Esophagus squamous epithelium (tissue), 5 donors: ENCODE data around the gene ADAM22. TPM values are rescaled to one million over a fixed set of nuclear protein-coding genes. Genes with fewer than 3 reads are reported as not detected.

Experiments used
- DNase-seq: peaks from one replicate; lab custom pipeline; 2025; lab: John Stamatoyannopoulos, UW
- H3K27ac ChIP-seq, 4 donors: fragments of 200-600 bp; sonication (generic); one replicate each; pipeline ENCODE4 v1.5.1; 2016 to 2019; ENCODE audit warnings: mild to moderate bottlenecking in 1 of 4
- H3K27me3 ChIP-seq, 4 donors: fragments of 200-600 bp; sonication (generic); 1 replicate in 3 of 4; 2 replicates in 1 of 4; pipeline versions ENCODE4 v1.5.1 to v1.6.0; 2017 to 2021; ENCODE audit warnings: antibody characterized with exemption in 1 of 4
- H3K36me3 ChIP-seq, 3 donors: fragments of 200-600 bp; sonication (generic); one replicate each; pipeline ENCODE4 v1.5.1; 2016 to 2019
- H3K4me1 ChIP-seq, 3 donors: fragments of 200-600 bp; sonication (generic); one replicate each; pipeline ENCODE4 v1.5.1; 2017 to 2019
- H3K4me3 ChIP-seq, 4 donors: fragments of 200-600 bp; sonication (generic); 1 replicate in 3 of 4; 2 replicates in 1 of 4; pipeline ENCODE4 v1.5.1; 2016 to 2019; ENCODE audit warnings: mild to moderate bottlenecking in 2 of 4, moderate library complexity in 1 of 4
- H3K9me3 ChIP-seq, 3 donors: fragments of 200-600 bp; sonication (generic); one replicate each; pipeline ENCODE4 v1.5.1; 2016 to 2019
- CTCF ChIP-seq, 6 experiments: fragments of 450-650 bp in 4 of 6; fragments of 200-600 bp in 2 of 6; sonication (generic) in 2 of 6; IDR thresholded peaks; one replicate each; pipeline ENCODE4 v1.5.1; 2016 to 2019; ENCODE audit warnings: antibody characterized with exemption in 6 of 6, mild to moderate bottlenecking in 4 of 6, moderate library complexity in 4 of 6
- POLR2A ChIP-seq, 4 donors: fragments of 450-650 bp; IDR thresholded peaks; one replicate each; pipeline ENCODE4 v1.6.1; 2017; ENCODE audit warnings: antibody characterized with exemption in 4 of 4, mild to moderate bottlenecking in 4 of 4, moderate library complexity in 3 of 4
- WGBS, 2 donors: methylation state at CpG; one replicate each; pipeline ENCODE4 v1.1.5; 2018; 5-methylcytosine and 5-hydroxymethylcytosine counted together
- intact Hi-C: fragments of 100-400 bp; cut with DNase I; formaldehyde crosslinking; loops from one replicate; pipeline ENCODE4 v1.15.0; 2022
- total RNA-seq, 4 donors: library from RNA; depleted of rRNA; stranded (reverse); fragments of >200 nt; gene quantifications; one replicate each; pipeline ENCODE4 v1.1.0, GENCODE V29; 2016
- donor health status: DM: yes; HTN: yes; CAD: no.

The ADAM22 gene
- total RNA-seq, 4 donors from 2014 or later = 0.61 to 1.4 (median 1.1) TPM

- Histone ChIP-seq H3K9me3 (no peaks in the 10 kb centered on the region), H3K4me3 (no peak overlapping the region), H3K27me3 (no peaks in the 10 kb centered on the region), H3K4me1 (peaks cover 0 to 5% (median 0%) of the 10 kb centered on the region in 3 donors), H3K27ac (no peak overlapping the region), H3K36me3 (no peaks in the 10 kb centered on the region)
- no peak for TF ChIP-seq POLR2A (IDR thresholded peaks at IDR 0.05)
- TF ChIP-seq CTCF (IDR thresholded peaks at IDR 0.05) = no peak
- no peak for DNase-seq
- intact Hi-C loops = no loop called here
Measured at GRCh38 chr7:88092676-88092999, 158.6 kb downstream of the ADAM22 start.

- no peak for DNase-seq
- Histone ChIP-seq H3K4me1 (no peaks in the 10 kb centered on the region), H3K27me3 (no peaks in the 10 kb centered on the region), H3K9me3 (no peaks in the 10 kb centered on the region), H3K4me3 (no peak overlapping the region), H3K36me3 (no peaks in the 10 kb centered on the region), H3K27ac (no peak overlapping the region)
- TF ChIP-seq POLR2A (IDR thresholded peaks at IDR 0.05) (no peak), CTCF (IDR thresholded peaks at IDR 0.05) (no peak)
- intact Hi-C loops = no loop called here
- 81 to 100% methylated on average over 1 of the region's 1 CpG for WGBS, 2 donors
Measured at GRCh38 chr7:88101769-88102168, 167.7 kb downstream of the ADAM22 start.

- intact Hi-C loops = no loop called here
- Histone ChIP-seq H3K27me3 (no peaks in the 10 kb centered on the region), H3K4me3 (no peak overlapping the region), H3K9me3 (no peaks in the 10 kb centered on the region), H3K27ac (no peak overlapping the region), H3K4me1 (no peaks in the 10 kb centered on the region), H3K36me3 (no peaks in the 10 kb centered on the region)
- no peak for DNase-seq
- TF ChIP-seq POLR2A (IDR thresholded peaks at IDR 0.05) (no peak), CTCF (IDR thresholded peaks at IDR 0.05) (no peak)
- WGBS, 2 donors = 24 to 38% methylated on average over 1 of the region's 1 CpG
Measured at GRCh38 chr7:88102675-88103074, 168.6 kb downstream of the ADAM22 start.

GRCh38 chr7:88104732-88105131 is 170.7 kb downstream of the ADAM22 start:
- TF ChIP-seq CTCF (IDR thresholded peaks at IDR 0.05) (no peak), POLR2A (IDR thresholded peaks at IDR 0.05) (no peak)
- no peaks in the 10 kb centered on the region for H3K9me3 ChIP-seq
- H3K4me1 ChIP-seq = no peaks in the 10 kb centered on the region
- H3K27ac ChIP-seq = no peak overlapping the region
- WGBS, 2 donors = 51 to 57% methylated on average over 2 of the region's 2 CpGs
- H3K27me3 ChIP-seq = no peaks in the 10 kb centered on the region
- no peak overlapping the region for H3K4me3 ChIP-seq
- DNase-seq = no peak
- intact Hi-C loops = no loop called here
- no peaks in the 10 kb centered on the region for H3K36me3 ChIP-seq

- Histone ChIP-seq H3K9me3 (no peaks in the 10 kb centered on the region), H3K36me3 (no peaks in the 10 kb centered on the region), H3K4me1 (no peaks in the 10 kb centered on the region), H3K27me3 (no peaks in the 10 kb centered on the region), H3K27ac (no peak overlapping the region), H3K4me3 (no peak overlapping the region)
- intact Hi-C loops = no loop called here
- 90 to 91% methylated on average over 3 of the region's 3 CpGs for WGBS, 2 donors
- DNase-seq = no peak
- TF ChIP-seq CTCF (IDR thresholded peaks at IDR 0.05) (no peak), POLR2A (IDR thresholded peaks at IDR 0.05) (no peak)
Measured at GRCh38 chr7:88105231-88105630, 171.2 kb downstream of the ADAM22 start.
